ENCODE data around the gene L3MBTL4. TPM values are rescaled to one million over a fixed set of nuclear protein-coding genes. Genes with fewer than 3 reads are reported as not detected.

L3MBTL4 gene
- total RNA-seq, 1 donor from 2014 or later: 1.1 TPM

DNA sequence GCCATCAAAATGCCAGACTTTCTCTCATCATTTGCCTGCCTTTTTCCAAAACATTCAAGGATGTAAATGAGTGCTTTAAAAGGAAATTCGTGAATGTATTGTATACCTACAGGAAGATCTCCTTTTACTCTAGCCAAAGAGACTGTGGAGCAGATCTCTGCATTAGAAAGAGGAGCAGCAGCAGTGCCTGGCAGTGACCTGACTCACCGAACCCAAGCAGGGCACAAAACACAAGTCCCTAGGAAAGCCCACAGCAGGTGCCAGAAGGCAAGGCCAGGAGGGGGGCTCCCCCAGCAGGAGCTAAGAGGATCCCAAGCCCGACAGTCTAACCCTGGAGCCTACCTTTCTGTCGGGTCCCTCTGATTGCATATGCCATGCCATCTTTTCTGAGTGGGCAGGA lies 47.9 kb downstream of the L3MBTL4 start:
- intact Hi-C loops (cut with micrococcal nuclease): no loop called here

DNA sequence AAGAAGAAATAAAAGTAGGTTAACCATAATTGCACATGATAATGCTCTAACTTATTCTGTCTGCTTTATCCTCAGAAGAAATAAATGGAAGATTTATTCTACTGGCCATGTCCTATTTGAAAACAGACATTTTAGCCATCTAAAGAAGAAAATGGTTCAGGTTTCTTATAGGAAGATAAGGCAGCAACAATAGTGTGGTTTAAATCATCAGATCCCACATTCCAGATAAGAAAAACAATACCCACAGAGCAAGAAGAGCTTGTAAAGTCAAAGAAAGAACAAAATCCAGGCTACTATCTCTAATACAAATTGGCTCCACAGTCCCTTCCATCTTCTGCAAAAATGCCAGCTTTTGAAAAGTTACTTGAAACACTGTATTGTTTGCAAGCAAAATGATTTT lies 49.3 kb downstream of the L3MBTL4 start:
- intact Hi-C loops (cut with micrococcal nuclease): no loop called here

DNA sequence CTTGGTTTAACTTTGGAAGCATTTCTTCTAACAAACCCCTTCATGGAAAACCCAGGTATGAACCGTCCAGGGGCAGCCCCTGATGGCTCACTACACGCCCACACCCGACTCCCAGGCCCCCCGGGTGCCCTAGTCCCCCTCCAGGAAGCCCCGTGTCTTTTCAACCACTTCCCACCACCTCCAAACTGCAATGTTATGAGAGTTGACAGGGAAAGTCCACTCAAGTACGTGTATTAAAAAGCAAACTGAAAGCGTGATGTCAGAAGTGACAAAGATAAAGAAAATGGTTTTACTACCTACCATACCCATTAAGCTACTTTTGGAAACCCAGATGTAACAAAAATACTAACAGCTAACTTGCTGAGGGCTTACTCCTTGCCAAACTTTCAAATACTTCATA lies 51.5 kb downstream of the L3MBTL4 start:
- intact Hi-C loops (cut with micrococcal nuclease): no loop called here

DNA sequence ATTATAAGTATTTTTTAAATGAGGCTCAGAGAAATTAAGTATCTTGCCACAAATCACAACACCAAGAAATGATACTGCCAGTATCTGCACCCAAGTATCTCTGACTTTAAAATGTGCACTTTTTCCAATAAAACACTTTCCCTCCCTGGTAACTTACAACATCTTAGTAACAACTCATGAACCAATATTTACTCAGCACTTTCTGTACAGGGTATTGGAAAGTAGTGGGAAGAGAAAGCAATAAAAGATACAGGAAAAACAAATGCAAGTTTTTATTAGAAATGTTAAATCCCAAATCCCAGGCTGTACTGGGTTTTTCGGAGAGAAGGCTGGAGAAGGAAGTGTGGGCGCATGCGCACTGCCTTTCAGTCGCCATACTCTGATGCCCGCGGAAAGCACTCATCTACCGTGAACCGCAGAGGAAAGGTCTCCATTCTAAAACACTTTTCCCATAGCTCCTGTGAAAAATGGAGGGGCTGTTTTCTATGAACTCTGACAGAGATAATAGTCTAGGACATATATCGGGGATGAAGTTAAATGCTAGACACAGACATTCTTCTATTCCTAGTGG lies 52.1 kb downstream of the L3MBTL4 start:
- intact Hi-C loops (cut with micrococcal nuclease): no loop called here

DNA sequence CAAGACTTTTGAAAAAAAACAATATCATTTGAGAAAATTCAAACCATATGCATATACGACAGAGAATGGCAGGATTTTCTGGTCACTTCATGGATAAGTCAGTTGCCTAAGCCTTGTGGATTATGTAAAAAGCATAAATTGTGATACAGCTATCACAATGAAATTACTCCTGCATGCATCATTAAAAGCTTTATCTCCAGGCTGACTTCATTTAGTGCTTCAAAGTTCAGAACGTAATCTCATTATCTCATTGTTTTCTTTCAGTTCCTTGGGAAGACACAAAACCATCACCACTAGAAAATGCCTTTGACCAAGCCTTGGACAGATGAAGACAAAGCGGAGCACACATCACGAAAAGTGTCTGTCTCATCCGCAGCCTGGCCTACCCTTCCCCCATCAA lies 57.0 kb downstream of the L3MBTL4 start:
- intact Hi-C loops (cut with micrococcal nuclease): no loop called here

DNA sequence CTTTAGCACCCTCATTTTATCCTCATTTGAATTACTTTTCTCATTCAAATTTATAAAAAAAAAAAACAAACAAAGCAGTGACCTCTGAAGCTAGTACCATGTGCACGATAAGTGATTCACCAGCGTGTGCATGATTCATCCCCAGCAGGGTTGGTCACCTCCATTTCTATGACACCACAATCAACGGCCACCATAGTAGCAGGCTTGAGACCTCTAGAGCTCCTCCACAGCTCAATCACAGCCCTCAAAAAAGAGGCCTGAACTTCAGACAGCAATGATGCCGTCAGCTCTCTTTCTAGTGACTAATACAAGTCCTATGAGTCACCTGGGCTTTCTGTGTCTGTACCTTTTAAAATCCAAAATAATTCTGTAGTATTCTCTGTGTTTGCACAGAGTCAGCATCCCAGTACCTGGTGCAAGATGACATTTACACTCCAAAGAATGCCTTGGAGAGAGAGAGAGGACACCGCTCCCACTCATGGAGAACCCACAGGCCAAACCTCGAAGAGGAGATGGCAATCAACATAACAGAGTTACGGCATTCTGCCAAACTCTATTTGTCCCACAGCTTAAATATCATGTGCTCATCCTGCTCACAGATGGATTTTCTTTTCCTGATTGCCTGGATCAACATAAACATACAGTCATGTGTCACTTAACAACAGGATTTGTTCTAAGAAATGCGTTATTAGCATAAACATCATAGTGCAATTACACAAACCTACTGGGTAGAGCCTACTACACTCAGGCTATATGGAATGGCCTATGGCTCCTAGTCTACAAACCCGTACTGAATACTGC lies 58.7 kb downstream of the L3MBTL4 start:
- intact Hi-C loops (cut with micrococcal nuclease): no loop called here

DNA sequence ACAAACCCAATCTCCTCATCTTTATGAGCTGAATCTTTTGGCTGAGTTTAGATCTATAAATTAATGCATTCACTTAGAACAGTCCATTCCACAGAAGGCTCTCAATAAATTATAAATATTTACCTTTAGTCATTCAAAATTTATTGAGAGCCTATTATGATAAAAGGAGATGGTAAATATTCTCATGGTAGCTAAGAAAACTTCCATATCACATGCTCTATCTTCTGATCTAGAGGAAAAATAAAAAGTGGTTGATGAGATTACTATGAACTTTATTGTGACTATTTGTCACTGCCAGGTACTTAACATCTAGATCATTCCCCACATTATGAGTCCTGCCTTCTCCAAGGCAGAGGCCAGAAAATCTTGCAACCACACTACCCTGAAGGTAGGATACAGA lies 62.4 kb downstream of the L3MBTL4 start:
- intact Hi-C loops (cut with micrococcal nuclease): no loop called here

DNA sequence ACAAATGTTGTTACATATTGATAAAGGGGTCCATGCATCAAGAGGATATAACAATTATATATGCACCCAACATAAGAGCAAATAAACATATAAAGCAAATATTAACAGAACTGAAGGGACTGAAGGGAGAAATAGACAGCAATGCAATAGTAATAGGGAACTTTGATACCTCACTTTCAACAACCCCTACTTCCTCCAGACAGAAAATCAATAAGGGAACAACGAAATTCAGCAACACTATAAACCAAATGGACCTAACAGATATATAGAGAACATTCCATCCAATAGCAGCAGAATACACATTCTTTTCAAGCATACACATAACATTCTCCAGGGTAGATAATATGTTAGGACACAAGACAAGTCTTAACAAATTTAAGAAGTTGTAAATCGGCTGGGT lies 71.7 kb downstream of the L3MBTL4 start:
- intact Hi-C loops (cut with micrococcal nuclease): no loop called here

DNA sequence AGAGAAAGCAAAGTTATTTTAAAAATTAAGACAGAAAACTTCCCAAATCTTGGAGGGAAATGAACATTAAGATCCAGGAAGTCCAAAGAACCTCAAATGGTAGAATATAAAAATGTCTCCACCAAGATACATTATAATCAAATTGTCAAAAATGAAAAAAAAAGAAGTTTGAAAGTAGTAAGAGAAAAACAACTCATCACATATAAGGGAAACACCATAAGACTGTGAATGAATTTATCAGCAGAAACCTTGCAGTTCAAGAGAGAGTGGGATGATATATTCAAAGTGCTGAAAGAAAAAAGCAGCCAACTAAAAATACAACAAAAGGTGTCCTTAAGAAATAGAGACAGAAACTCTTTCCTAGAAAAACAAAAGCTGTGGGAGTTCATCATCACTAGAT lies 73.0 kb downstream of the L3MBTL4 start:
- intact Hi-C loops (cut with micrococcal nuclease): no loop called here

DNA sequence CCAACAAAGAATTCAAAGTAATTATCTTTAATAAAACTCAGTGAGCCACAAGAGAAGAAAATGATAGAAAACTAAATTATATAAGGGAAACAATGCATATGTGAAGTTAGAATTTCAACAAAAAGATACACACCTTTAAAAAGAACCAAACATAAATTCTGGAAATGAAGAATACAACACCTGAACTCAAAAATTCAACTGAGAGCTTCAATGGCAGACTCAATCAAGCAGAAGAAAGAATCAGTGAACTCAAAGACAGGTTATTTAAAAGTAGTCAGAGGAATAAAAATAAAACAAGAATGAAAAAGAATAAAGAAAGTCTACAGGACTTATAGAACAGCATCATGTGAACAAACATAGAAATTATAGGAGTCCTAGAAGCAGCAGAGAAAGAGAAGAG lies 73.4 kb downstream of the L3MBTL4 start:
- intact Hi-C loops (cut with micrococcal nuclease): no loop called here

DNA sequence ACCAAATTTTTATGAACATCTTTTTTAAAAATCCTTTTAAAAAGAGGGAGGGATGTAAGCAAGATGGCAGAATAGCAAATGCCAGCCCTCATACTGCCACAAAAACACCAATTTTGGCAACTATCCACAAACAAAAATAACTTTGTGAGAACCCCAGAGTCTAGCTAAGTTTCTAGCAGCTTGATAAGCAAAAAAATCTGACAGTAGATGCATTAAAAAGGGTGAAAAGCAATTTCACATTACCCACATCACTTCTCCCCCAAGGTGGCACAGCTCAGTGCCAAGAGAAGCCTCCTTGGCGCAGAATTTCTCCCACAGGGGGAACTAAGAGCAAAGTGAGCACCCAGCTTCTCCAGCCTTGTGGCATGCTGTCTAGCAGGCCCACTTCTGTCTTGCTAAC lies 74.6 kb downstream of the L3MBTL4 start:
- intact Hi-C loops (cut with micrococcal nuclease): no loop called here

DNA sequence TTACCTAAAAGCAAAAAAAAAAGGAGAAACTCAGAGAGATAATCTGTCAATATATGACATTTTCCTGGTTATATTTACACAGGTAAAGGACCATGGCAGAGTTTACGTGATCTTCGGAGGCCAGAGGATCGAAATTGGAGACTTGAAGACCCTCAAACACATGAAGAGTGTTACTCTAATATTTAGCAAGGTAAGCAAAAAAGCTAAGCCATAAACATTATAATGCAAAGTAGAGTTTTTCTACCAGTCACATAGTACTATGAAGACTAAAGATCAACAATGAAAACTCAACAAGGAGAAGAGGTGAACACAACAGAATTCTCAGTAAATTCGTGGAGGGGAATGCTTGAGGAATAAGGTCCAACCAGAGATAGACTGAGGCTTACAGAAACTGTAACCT lies 78.5 kb downstream of the L3MBTL4 start:
- intact Hi-C loops (cut with micrococcal nuclease): no loop called here

DNA sequence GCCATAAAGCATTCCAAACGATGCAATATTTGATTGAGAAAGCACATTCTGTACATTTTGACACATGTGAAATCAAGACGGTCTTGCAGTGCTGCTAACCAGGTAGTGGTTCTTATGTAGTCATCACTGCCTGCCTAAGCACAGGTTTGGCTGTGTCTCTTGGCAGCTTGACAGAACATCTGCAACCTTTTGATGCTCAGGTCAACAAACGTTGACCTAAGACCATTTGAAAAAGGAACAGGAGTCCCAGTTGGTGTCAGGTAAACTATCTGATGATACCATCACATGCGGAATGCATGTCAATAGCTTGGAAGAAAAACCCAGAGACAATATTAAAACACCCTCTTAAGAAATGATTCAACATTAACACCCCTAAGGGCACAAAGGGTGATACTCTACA lies 80.7 kb downstream of the L3MBTL4 start:
- intact Hi-C loops (cut with micrococcal nuclease): no loop called here

DNA sequence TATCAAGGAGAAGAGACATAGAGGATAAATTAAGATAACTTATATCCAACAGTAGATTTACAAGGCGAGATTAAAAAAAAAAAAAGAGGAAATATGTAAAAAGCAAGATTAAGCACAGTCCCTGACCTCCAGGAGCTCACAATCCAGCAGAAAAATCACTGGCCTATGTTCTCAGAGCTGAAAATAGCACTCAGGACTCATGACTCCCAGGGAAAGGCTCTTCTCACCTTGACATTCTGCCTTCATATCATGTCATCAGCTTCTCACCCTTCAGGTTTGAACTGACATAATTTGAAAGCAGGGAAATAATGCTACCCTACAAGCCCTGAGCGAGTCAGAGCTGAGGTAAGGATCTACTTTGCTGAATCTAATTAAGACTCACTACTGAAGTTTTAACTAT lies 82.8 kb downstream of the L3MBTL4 start:
- intact Hi-C loops (cut with micrococcal nuclease): no loop called here

DNA sequence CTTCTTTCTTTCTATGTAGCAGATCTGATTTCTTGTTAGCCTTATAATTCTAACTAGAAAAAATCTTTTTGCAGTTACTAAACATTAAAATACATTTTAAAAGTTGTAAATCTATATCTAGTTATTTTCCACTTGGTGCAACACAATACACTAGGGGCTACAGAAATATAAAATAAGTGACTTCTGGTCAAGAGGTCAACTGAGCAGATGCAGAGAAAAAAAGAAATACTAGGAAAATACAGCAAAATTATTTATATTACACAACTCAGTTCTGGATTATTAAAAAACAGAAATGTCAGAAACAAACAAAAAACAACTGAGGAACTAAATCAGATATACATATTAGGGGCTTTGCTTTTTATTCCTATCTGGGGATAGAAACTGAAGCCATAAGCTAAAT lies 83.9 kb downstream of the L3MBTL4 start:
- intact Hi-C loops (cut with micrococcal nuclease): no loop called here

DNA sequence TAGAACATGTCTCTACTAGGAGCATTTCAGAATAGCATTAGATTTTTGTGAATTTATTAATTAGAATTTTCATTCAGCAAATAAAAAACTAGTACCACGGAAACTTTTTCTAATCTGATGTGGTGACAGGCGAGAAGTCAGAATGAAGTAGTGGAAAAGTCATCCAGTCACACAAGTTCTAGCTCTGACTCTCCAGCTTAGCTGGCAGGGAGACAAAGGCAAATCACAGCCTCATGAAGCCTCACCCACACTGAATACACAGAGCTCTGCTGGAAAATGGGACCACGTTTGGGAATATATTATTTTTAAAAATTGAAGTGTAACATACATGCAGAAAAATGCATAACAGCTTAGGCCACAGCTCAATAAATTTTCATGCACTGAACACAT lies 86.1 kb downstream of the L3MBTL4 start:
- intact Hi-C loops (cut with micrococcal nuclease): no loop called here

DNA sequence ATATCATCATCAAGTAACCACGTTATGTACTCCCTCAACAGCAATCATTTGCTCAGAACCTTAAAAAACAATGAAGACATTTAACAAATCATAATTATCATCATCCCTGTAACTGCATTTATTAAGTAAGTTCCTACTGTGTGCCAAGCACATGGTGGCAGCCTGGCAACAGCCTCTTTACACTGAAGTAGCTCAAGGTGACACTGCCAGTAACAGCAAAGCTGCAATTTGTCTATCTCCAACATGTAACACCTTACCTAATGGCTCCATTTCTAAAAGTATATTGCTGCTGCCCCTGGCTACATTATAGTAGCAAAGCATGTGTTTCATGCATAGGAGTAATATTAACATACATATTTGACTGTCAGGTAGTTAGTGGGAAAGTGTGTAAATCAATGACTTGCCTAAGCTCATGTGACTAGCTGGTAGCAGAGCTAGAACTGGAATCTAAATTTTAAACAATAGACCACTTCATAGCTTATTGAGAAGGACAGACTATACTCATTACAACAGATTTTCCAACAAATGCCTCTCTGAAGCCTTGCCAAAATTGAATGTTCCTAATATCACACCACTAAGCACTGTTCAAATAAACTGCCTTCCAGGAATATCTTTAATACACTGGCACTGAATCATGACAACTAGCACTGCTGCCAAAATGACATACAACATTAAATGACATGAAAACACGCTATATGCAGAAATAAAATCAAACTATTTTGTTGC lies 86.7 kb downstream of the L3MBTL4 start:
- intact Hi-C loops (cut with micrococcal nuclease): no loop called here

DNA sequence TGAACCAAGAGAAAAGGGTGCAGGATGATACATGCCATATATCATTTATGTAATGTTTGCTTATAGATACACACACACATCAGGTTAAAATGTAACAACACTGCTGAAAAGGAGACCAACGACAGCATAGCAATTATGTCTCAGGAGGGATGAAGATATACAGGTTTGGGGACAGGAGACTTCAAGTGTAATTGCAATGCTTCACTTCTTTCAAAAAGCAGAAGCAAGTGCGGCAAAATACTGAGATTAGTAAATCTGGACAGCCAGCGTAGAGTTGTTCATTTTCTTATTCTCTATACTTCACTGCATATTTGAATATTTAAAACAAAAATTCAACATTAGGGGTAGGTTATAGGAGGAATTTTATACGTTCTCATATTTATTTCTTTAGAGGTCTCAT lies 87.2 kb downstream of the L3MBTL4 start:
- intact Hi-C loops (cut with micrococcal nuclease): no loop called here

DNA sequence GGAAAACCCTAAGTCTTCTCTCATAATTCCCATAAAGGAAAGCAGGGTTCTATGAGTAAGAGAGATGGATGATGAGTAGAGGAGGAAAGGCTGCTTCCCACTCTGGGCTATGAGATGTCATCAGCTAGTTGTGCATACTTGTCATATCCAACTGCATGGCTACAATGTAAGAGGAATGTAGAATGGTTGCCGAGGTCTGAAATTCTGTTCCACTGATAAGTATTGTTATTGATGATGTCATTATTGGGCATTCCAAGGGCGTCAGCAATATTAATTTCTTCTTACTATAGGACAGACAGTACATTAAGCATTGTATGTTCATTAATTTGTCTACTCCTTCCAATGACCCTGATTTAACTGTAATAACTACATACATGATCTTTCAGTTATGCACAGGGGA lies 88.1 kb downstream of the L3MBTL4 start:
- intact Hi-C loops (cut with micrococcal nuclease): no loop called here

DNA sequence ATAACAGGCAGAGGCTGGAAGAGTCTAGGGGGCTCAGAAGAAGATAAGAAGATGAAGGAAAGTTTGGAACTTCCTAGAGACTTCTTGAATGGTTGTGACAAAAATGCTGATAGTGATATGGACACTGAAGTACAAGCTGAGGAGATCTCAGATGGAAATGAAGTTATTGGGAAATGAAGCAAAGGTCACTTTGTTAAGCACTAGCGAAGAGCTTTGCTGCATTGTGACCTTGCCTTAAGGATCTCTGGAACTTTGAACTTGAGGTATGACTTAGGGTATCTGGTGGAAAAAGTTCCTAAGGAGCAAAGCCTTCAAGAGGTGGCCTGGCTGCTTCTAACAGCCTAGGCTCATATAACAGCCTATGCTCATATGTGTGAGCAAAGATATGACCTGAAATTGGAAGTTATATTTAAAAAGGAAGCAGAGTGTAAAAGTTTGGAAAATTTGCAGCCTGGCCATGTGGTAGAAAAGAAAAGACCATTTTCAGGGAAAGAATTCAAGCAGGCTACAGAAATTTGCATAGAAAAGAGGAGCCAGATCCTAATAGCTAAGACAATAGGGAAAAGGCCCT lies 91.3 kb downstream of the L3MBTL4 start:
- intact Hi-C loops (cut with micrococcal nuclease): no loop called here

DNA sequence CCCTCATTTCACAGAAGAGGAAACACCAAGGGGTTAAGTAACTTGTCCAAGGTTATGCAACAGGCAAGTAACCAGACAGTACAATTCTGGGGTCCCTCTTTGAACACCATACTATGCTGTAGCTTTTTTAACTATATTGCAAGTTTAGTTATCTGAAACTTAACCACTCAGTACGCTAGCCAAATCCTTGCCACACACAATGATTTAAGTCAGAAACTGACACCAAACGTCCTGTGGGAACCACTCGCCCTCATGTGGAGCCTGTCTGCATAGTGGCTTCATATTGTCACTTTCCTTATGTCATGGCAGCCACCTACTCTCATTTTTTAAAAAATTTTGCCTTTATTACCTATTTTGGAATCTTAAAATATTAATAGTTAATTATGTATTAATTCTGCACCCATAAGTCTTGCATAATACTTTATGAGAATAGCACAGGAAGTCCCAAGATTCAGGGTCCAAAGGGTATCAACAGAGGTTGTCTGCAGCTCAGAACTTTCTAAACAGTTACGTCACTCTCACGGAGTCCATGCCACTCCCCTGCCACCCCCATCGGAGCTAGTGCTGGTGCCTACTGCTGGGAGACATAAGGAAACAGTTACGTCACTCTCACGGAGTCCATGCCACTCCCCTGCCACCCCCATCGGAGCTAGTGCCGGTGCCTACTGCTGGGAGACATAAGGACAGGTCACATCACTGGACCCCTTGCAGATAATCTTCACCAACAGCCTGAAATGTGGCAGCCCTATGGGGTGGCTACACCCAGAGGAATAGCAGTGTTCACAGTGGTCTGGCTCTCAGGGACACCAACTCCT lies 99.0 kb downstream of the L3MBTL4 start:
- intact Hi-C loops (cut with micrococcal nuclease): no loop called here

DNA sequence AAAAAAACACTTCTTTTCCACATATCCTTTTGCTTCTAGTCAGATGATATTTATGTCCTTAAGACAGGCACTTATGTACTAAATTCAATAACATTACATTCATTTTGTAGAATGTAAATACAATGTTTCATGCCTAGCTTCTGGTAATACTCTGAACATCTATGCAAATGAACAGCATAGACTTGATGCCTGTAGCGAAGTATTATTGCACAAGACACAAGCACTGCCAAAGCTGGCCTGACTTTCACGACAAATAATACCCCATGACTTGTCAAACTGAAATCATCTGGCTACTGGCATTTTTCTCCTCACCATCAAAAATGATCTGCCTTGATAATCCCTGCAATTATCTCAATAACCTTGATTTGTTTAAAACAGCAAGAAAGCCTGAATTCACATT lies 101.3 kb downstream of the L3MBTL4 start:
- intact Hi-C loops (cut with micrococcal nuclease): no loop called here
